SK-N-DZ (cell line): ENCODE measurements around the gene TSPAN15.

Experiments
- DNase-seq: peaks from one replicate; pipeline ENCODE4 v3.0.0-alpha.2; 2015; ENCODE audit warnings: low spot score

Gene TSPAN15

GRCh38 chr10:69541463-69541862 lies 90.2 kb downstream of the TSPAN15 start:
- no peak for DNase-seq

- no peak for DNase-seq
Observed at GRCh38 chr10:69549959-69550358, 98.7 kb downstream of the TSPAN15 start.

DNA sequence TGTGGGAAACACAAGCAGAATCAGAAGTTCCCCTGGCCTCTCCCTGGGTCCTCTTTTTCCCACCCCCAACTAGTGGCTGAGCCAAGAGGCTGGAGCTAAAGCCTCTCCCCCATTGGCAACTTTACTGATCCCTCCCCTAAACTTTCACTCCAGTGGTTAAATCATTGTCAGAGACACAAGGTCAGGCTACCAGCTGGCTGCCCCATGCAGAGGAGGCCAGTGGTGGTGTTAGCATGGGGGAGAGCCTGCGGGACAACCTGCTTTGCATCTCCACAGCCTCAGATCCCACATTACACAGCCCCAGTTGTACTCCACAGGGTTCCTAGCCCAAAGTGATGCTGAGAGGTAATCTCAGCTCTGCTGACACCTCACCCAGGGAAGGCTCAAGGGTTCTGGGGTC lies 101.0 kb downstream of the TSPAN15 start:
- DNase-seq: no peak

GRCh38 chr10:69553328-69553727 lies 102.1 kb downstream of the TSPAN15 start:
- no peak for DNase-seq

GRCh38 chr10:69554611-69555010 lies 103.3 kb downstream of the TSPAN15 start:
- no peak for DNase-seq
